ENCODE measurements around the gene EIF3K. TPM values are rescaled to one million over a fixed set of nuclear protein-coding genes. Genes with fewer than 3 reads are reported as not detected.
A peak's percentile ranks its signal among the peaks of the same experiment; 100 is the strongest.
"Not testable (repeated sequence)": the region's sequence is repeated elsewhere in the genome, so short reads cannot be mapped to it uniquely, and the experiment has no call there.

EIF3K gene
- total RNA-seq, 1 donor from 2014 or later: 56.1 TPM

DNA sequence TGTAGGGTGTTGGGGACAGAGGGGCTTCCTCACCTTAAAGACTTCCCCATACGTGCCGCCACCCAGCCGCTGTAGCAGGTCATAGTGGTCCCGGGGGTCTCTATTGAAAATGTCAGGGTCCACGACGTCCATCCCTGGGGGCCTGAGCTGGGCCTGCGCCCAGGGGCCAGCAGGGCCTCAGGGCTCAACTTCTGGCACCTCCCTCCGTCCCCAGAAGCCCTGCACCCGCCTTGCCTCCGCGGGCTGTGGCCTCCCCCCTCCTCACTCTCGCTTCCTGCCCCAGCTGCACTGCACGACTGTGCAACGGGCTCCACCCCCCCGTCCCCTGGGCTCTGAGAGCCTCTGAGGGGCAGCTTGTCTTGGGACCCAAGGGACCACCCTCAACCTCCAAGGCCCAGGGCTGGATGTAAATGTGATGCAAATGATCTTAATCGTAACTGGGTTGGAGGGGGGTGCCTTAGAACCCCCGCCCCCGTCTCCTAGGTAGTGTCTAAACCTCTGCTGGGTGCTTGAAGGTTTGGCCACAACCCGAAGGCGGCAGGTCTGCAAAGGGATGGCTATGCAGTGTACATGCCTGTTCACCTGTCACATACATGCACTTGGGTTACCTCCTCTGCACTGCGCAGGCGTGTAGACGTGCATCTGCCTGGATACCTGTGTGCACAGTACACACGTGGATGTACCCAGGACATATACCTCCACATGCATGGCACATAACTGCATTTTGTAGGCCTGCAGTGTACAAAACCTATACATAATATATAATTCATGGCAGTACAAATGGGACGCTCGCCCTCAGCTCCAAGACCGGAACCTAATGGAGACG is 1.0 kb upstream of the EIF3K start, which contains the start of gene MAP4K1:
MAP4K1 (minus strand) TSS at position 190 of the 826 bp plus-strand sequence; CDS start at position 132, 58 bp downstream.
- peak; percentile 28 for DNase-seq (ENCODE audit: low spot score)

GRCh38 chr19:38619361-38620174 is 580 bp downstream of the EIF3K start:
- DNase-seq (ENCODE audit: low spot score): no peak

GRCh38 chr19:38624822-38625221 is 5.8 kb downstream of the EIF3K start:
- no peak for DNase-seq (ENCODE audit: low spot score)

GRCh38 chr19:38626401-38626800 is 7.4 kb downstream of the EIF3K start:
- no peak for DNase-seq (ENCODE audit: low spot score)

- no peak for DNase-seq (ENCODE audit: low spot score)
Observed at GRCh38 chr19:38629568-38629967, 10.6 kb downstream of the EIF3K start.

DNA sequence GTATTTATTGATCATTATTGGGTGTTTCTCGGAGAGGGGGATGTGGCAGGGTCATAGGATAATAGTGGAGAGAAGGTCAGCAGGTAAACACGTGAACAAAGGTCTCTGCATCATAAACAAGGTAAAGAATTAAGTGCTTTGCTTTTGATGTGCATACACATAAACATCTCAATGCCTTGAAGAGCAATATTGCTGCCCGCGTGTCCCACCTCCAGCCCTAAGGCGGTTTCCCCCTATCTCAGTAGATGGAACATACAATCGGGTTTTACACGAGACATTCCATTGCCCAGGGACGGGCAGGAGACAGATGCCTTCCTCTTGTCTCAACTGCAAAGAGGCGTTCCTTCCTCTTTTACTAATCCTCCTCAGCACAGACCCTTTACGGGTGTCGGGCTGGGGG is 12.3 kb downstream of the EIF3K start:
- not testable (repeated sequence) for DNase-seq (ENCODE audit: low spot score)

- not testable (repeated sequence) for DNase-seq (ENCODE audit: low spot score)
Observed at GRCh38 chr19:38631811-38632475, 13.0 kb downstream of the EIF3K start.

DNA sequence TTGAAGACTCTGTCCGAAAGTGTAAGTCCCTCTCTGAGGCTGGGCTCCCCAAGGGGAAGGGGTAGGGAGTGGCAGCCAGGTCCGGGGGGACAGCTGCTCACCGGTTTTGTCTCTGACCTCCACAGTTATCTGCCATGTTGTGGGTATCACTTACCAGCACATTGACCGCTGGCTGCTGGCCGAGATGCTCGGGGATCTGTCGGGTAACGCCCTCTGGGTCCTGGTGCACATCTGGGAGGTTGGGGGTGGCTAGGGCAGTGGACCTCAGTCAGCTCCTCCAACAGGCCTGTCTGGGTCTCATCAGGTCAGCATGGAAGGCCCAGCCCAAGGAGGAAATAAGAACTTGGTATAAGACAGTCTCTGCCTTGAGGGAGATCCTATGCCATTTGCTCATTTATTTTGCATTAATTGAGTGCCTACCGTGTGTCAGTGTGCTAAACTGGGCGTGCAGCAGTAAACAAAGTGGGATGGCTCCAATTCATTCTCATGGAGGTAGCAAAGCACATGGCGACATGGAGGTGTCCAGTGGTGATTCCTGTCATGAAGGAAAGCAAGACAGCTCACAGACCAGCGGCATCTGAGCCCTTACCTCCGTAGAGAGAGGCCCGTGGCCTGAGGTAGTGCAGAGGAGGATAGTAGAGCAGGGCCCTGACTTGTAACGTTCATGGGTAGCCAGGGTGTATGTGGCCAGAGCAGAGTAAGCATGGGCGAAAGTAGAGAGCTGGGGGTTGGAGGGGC is 13.7 kb downstream of the EIF3K start:
- no peak for DNase-seq (ENCODE audit: low spot score)

- peak; percentile 74 for DNase-seq (ENCODE audit: low spot score)
Observed at GRCh38 chr19:38634757-38635482, 15.9 kb downstream of the EIF3K start.

DNA sequence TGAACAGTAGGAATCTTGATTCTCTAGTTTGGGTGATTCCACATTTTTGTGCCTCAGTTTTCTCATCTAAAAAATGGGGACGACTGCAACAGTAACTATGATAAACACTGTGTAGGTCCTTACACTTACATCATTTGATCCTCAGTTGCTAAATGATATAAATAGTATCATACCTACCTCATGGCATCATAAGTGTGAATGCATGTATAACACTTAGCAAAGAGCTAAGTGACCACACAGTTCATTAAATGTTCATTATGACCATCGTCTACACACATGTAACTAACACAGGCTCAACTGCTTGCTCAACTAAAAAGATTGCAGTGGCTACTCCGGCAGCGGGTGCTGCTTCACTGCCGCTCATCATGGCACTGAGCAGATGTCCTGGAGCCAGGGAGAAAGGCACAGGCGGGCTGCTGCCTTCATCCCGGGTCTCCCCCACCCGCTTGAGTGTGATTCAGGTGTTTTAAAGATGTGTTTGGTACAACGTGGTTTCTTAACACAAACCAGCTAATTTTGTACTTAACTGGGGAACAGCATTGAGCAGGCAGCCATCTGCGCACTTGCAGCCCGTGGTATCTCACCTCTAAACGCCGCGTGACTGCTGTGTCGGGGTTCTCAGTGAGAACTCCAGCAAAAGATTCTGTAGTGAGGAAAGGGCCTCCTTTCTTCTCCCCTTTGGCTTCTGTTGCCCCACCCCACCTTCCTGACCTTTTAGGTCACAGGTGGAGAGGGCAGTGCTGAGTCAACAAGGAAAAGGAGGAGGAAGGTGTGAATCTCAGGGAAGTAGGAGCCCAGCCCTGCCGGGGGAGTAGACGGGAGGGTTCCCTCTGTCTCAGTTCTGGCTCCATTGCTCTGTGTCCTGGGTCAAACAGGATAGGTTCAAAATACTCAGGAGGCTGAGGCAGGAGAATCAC is 16.8 kb downstream of the EIF3K start:
- no peak for DNase-seq (ENCODE audit: low spot score)

GRCh38 chr19:38638461-38638860 is 19.5 kb downstream of the EIF3K start:
- DNase-seq (ENCODE audit: low spot score): no peak

GRCh38 chr19:38639679-38640078 is 20.7 kb downstream of the EIF3K start:
- DNase-seq (ENCODE audit: low spot score): no peak

- no peak for DNase-seq (ENCODE audit: low spot score)
Observed at GRCh38 chr19:38640368-38640767, 21.4 kb downstream of the EIF3K start.

GRCh38 chr19:38642176-38642575 is 23.2 kb downstream of the EIF3K start:
- DNase-seq (ENCODE audit: low spot score): no peak

- DNase-seq (ENCODE audit: low spot score): no peak
Observed at GRCh38 chr19:38644719-38645118, 25.7 kb downstream of the EIF3K start.

DNA sequence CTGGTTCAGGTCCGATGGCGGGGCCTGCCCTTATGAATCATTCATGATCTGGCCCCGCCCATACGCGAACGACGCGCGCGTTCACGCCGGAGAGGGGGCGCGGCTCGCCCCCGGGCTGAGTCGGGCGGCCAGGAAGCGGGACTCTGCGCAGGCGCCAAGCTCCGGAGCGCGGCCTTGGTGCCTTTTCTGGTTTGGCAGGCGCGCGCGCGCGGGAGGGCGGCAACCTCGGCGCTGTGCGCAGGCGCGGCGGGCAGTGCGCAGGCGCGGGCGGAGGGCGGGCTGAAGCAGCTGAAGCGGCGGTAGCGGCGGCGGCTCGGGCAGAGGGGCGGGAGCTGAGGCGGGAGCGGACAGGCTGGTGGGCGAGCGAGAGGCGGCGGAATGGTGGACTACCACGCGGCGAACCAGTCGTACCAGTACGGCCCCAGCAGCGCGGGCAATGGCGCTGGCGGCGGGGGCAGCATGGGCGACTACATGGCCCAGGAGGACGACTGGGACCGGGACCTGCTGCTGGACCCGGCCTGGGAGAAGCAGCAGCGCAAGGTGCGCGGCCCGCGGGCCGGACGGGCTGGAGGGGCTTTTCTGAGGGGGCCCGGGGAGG is 28.5 kb downstream of the EIF3K start, which contains the start of gene ACTN4:
ACTN4 (plus strand) TSS at position 282 of the 598 bp plus-strand sequence; CDS start at position 379, 97 bp downstream.
- peak; percentile 99 for DNase-seq (ENCODE audit: low spot score)

GRCh38 chr19:38647966-38648768 is 29.2 kb downstream of the EIF3K start:
- DNase-seq (ENCODE audit: low spot score): peak; percentile 45

DNA sequence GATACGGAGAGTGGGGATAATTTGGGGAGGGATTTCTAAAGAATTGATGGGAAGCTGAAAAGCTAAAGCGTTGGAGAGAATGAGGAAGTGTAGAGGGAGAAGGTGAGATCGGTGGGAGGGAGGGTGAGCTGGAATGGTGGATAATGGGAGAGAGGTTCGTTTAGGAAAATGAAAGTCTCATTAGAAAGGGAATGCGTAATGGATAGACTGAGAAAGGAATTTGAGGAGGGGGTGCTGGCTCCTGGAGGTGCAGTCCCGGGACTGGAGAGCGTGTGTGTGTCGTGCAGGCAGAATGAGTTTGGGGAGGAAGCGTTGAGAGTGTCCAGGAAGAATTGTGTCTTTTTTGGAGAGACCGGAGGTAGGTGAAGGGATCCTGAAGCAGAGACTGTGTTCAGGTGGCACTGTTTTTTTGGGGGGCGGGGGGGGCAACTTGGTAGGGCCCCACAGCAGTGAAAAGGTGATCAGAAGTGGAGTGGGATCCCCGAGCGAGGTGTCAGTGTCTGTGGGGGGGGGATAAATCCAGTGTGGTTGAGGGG is 29.8 kb downstream of the EIF3K start:
- DNase-seq (ENCODE audit: low spot score): no peak
